ENCODE results near the gene OPA3.
"Not testable (repeated sequence)": the region's sequence is repeated elsewhere in the genome, so short reads cannot be mapped to it uniquely, and the experiment has no call there.

DNA sequence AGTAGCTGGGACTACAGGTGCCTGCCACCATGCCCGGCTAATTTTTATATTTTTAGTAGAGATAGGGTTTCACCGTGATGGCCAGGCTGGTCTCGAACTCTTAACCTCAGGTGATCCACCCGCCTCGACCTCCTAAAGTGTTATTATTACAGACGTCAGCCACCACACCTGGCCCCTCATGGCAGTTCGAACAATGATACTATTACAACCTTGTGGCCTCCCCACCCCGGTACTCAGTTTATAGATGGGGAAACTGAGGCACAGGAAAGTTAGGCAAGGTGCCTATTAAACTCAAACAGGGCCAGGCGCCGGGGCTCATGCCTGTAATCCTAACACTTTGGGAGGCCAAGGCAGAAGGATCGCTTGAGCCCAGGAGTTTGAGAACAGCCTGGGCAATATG lies 74.2 kb downstream of the OPA3 start:
- TF ChIP-seq, protein P1, sequence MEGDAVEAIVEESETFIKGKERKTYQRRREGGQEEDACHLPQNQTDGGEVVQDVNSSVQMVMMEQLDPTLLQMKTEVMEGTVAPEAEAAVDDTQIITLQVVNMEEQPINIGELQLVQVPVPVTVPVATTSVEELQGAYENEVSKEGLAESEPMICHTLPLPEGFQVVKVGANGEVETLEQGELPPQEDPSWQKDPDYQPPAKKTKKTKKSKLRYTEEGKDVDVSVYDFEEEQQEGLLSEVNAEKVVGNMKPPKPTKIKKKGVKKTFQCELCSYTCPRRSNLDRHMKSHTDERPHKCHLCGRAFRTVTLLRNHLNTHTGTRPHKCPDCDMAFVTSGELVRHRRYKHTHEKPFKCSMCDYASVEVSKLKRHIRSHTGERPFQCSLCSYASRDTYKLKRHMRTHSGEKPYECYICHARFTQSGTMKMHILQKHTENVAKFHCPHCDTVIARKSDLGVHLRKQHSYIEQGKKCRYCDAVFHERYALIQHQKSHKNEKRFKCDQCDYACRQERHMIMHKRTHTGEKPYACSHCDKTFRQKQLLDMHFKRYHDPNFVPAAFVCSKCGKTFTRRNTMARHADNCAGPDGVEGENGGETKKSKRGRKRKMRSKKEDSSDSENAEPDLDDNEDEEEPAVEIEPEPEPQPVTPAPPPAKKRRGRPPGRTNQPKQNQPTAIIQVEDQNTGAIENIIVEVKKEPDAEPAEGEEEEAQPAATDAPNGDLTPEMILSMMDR (conservative IDR thresholded peaks at IDR 0.05): not testable (repeated sequence)
- TF ChIP-seq EZH2 (IDR thresholded peaks at IDR 0.05; ENCODE audit: low read depth): not testable (repeated sequence)

Measured in PC-9 (cell line).